DOHH2 (cell line): ENCODE measurements around the gene MAG.

Experiments used
- H3F3A ChIP-seq: fragments of 200-600 bp; sonication (generic), shearing (Covaris generic); 2 replicates; pipeline ENCODE4 v1.6.0; 2016; ENCODE audit warnings: antibody characterized with exemption, mild to moderate bottlenecking; ENCODE audit not compliant: control insufficient read depth, insufficient read depth
- H3K27ac ChIP-seq: fragments of 200-600 bp; sonication (generic); 2 replicates; pipeline ENCODE4 v1.5.1; 2014; ENCODE audit warnings: low read depth, mild to moderate bottlenecking, low read length, moderate library complexity
- H3K27me3 ChIP-seq: fragments of 200-600 bp; sonication (generic); 2 replicates; pipeline ENCODE4 v1.6.1; 2014; ENCODE audit warnings: mild to moderate bottlenecking, low read length, mixed read lengths; ENCODE audit not compliant: control insufficient read depth
- H3K36me3 ChIP-seq: fragments of 200-600 bp; sonication (generic); 2 replicates; pipeline ENCODE4 v1.6.1; 2014; ENCODE audit warnings: mild to moderate bottlenecking, low read length, moderate library complexity, mixed read lengths; ENCODE audit not compliant: control insufficient read depth
- H3K4me1 ChIP-seq: fragments of 200-600 bp; sonication (generic); 2 replicates; pipeline ENCODE4 v1.6.1; 2014; ENCODE audit warnings: mild to moderate bottlenecking, low read length, mixed read lengths; ENCODE audit not compliant: control insufficient read depth
- H3K4me2 ChIP-seq: fragments of 200-600 bp; sonication (generic); 2 replicates; pipeline ENCODE4 v1.6.0; 2014; ENCODE audit warnings: mild to moderate bottlenecking, low read length, moderate library complexity
- H3K4me3 ChIP-seq: fragments of 200-600 bp; sonication (generic); 2 replicates; pipeline ENCODE4 v1.5.1; 2014; ENCODE audit warnings: mild to moderate bottlenecking, low read length, mixed read lengths
- H3K79me2 ChIP-seq: fragments of 200-600 bp; sonication (generic); 2 replicates; pipeline ENCODE4 v1.6.1; 2014; ENCODE audit warnings: mild to moderate bottlenecking, low read length, mixed read lengths; ENCODE audit not compliant: control insufficient read depth
- H3K9me2 ChIP-seq: fragments of 200-600 bp; sonication (generic); replicated peaks from 2 replicates; pipeline ENCODE4 v1.6.1; 2014; ENCODE audit warnings: mild to moderate bottlenecking, low read length, mixed read lengths; ENCODE audit not compliant: control insufficient read depth
- H3K9me3 ChIP-seq: fragments of 200-600 bp; sonication (generic); 2 replicates; pipeline ENCODE4 v1.6.1; 2014; ENCODE audit warnings: antibody characterized with exemption, low read length, mixed read lengths; ENCODE audit not compliant: control insufficient read depth, insufficient read depth
- H4K20me1 ChIP-seq: fragments of 200-600 bp; sonication (generic); 2 replicates; pipeline ENCODE4 v1.6.0; 2014; ENCODE audit warnings: low read depth, mild to moderate bottlenecking, antibody characterized with exemption, low read length, moderate library complexity; ENCODE audit not compliant: control insufficient read depth, insufficient read depth
- EZH2phosphoT487 ChIP-seq: fragments of 200-600 bp; sonication (generic); IDR thresholded peaks from 2 replicates; pipeline ENCODE4 v1.6.1; 2017; ENCODE audit warnings: borderline replicate concordance, mild to moderate bottlenecking, antibody characterized with exemption, low read length, moderate library complexity, mixed read lengths
- TF ChIP-seq, protein P1 (sequence below): fragments of 200-600 bp; sonication (generic); IDR thresholded peaks from one replicate; pipeline ENCODE4 v1.5.1; 2014; ENCODE audit warnings: antibody characterized with exemption, mild to moderate bottlenecking, low read depth, low read length; ENCODE audit not compliant: poor library complexity, severe bottlenecking

The MAG gene

DNA sequence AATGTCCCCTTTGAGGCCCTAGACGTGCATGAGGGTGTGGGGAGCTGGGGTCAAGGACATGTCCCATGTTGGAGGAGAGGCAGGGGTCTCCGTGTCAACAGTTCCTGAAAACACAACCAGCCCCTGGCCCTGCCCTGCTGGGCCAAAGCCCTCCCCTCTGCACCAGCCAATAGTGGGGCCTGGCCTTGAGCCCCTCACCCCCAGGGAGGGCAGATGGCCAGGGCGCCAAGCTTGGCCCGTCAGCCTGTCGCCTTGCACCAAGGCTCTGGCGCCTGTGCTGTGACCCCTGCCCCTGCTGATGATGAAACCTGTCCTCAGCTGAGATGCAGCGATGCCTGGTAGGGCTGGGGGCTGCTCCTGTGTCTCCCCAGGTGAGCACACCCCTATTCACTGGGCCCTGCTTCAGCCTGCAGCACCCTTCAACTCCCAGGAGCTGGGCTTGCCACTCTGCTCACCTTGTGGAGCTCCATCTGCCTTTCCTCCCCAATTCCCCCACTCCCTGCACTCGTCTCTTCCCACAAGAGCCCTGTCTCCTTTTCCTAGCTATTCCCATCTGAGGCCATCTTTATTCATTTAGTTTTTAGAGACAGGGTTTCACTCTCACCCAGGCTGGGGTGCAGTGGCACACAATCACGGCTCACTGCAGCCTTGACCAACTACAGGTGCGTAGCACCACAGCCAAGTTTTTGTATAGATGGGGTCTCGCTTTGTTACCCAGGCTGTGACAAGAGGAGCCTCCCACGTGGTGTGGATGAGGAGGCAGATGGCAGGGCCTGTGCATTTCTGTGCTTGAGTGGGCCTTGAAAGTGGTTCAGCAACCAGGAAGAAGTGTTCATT lies 11.8 kb upstream of the MAG start:
- Histone ChIP-seq H3K27me3 (peaks cover 13% of the 10 kb centered on the region), H3K4me1 (peaks cover 36% of the 10 kb centered on the region), H3K9me3 (no peaks in the 10 kb centered on the region), H3K4me3 (no peak overlapping the region), H4K20me1 (no peaks in the 10 kb centered on the region), H3K36me3 (peaks cover 36% of the 10 kb centered on the region), H3K27ac (no peak overlapping the region), H3K9me2 (no peaks in the 10 kb centered on the region), H3K4me2 (no peak overlapping the region), H3F3A (no peaks in the 10 kb centered on the region), H3K79me2 (no peaks in the 10 kb centered on the region)
- TF ChIP-seq, protein P1, sequence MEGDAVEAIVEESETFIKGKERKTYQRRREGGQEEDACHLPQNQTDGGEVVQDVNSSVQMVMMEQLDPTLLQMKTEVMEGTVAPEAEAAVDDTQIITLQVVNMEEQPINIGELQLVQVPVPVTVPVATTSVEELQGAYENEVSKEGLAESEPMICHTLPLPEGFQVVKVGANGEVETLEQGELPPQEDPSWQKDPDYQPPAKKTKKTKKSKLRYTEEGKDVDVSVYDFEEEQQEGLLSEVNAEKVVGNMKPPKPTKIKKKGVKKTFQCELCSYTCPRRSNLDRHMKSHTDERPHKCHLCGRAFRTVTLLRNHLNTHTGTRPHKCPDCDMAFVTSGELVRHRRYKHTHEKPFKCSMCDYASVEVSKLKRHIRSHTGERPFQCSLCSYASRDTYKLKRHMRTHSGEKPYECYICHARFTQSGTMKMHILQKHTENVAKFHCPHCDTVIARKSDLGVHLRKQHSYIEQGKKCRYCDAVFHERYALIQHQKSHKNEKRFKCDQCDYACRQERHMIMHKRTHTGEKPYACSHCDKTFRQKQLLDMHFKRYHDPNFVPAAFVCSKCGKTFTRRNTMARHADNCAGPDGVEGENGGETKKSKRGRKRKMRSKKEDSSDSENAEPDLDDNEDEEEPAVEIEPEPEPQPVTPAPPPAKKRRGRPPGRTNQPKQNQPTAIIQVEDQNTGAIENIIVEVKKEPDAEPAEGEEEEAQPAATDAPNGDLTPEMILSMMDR = no peak
- no peak for TF ChIP-seq EZH2phosphoT487

DNA sequence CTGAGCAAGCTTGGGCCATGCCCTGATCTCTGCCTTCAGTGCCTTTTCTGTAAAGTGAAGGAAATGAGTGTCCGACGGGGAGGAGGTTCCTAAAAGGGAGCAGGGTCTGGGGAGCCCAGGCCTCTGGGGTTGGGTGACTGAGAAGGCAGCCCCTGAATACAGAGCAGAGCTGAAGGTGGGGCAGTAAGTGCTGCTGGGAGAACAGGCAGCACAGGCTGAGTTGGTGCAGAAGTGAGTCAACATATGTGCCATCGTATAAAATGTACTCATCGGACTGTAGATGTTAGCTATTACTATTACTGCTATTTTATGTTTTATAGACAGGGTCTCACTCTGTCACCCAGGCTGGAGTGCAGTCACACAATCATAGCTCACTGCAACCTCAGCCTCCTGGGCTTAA lies 10.7 kb upstream of the MAG start:
- TF ChIP-seq EZH2phosphoT487 = no peak
- TF ChIP-seq, protein P1 = no peak
- Histone ChIP-seq H3K4me1 (peaks cover 36% of the 10 kb centered on the region), H3K4me2 (no peak overlapping the region)

DNA sequence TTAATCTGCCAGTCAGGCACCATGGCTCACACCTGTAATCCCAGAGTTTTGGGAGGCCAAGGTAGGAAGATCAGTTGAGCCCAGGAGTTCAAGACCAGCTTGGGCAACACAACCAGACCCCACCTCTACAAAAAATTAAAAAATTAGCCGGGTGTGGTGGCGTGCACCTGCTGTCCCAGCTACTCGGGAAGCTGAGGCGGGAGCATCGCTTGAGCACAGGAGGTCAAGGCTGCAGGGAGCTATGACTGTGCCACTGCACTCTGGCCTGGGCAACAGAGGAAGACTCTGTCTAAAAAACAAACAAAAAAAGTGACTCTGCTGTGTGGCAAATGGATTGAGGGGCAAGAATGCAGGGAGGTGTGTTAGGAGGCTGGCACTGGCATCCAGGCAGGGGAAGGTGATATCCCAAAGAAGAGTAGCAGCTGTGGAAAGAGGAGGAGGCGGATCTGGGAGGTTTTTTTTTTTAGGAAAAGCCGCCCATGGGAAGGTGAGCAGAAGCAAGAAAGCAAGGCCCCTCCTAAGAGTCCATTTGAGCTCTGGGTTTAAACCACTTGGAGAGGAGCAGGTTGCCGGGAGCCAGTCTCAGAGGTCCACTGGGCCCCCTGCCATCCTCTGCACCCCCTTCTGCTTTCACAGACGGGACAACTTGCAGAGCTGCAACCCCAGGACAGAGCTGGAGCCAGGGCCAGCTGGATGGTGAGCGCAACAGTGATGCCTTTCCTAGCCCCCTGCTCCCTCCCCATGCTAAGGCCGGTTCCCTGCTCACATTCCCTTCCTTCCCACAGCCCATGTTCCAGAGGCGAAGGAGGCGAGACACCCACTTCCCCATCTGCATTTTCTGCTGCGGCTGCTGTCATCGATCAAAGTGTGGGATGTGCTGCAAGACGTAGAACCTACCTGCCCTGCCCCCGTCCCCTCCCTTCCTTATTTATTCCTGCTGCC lies 7.5 kb upstream of the MAG start:
- H3K36me3 ChIP-seq = peaks cover 1% of the 10 kb centered on the region; the same call in 1 of the 2 replicates
- H3K4me3 ChIP-seq = no peak overlapping the region
- H3K27ac ChIP-seq = no peak overlapping the region
- no peak for TF ChIP-seq EZH2phosphoT487
- TF ChIP-seq, protein P1 = no peak
- no peaks in the 10 kb centered on the region for H3K9me3 ChIP-seq
- H3K79me2 ChIP-seq = no peaks in the 10 kb centered on the region
- peaks cover 44% of the 10 kb centered on the region for H3K4me1 ChIP-seq
- H3K27me3 ChIP-seq = peaks cover 13% of the 10 kb centered on the region
- no peaks in the 10 kb centered on the region for H4K20me1 ChIP-seq
- peaks cover 3% of the 10 kb centered on the region; the same call in 1 of the 2 replicates for H3F3A ChIP-seq
- no peak overlapping the region for H3K4me2 ChIP-seq
- H3K9me2 ChIP-seq = no peaks in the 10 kb centered on the region

More for the DNA sequence above, 10.7 kb upstream of the MAG start:
- Histone ChIP-seq H3K4me3 (no peak overlapping the region), H3K27ac (no peak overlapping the region), H3K9me2 (no peaks in the 10 kb centered on the region), H3K27me3 (peaks cover 13% of the 10 kb centered on the region), H3K9me3 (no peaks in the 10 kb centered on the region), H4K20me1 (no peaks in the 10 kb centered on the region), H3K36me3 (peaks cover 29% of the 10 kb centered on the region), H3K79me2 (no peaks in the 10 kb centered on the region), H3F3A (no peaks in the 10 kb centered on the region)
